IPS-NIHi7 (cell line): Measurements from ENCODE around the gene DPP10.
"Not testable (repeated sequence)": the region's sequence is repeated elsewhere in the genome, so short reads cannot be mapped to it uniquely, and the experiment has no call there.

Experiments used
- DNase-seq: peaks from one replicate; pipeline ENCODE4 v3.0.0; 2012; ENCODE audit warnings: mixed read lengths; ENCODE audit errors: extremely low spot score

Gene DPP10

DNA sequence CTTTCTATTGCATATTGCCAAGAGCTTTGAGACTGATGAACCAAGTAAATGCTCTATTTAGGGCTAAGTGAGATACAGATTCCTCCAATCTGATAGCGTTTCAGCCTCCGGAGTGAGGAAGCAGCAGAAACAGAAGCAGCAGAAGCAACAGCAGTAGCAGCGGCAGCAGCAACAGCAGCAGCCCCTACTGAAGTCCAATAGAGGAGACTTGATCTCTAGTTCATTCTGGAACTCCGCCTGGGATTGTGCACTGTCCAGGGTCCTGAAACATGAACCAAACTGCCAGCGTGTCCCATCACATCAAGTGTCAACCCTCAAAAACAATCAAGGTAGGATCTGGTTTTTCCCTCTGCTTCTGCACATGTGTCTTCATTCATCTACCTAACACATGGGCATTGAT is at the start of gene DPP10:
Gene DPP10, plus strand, starts transcription at position 132 of the 400 bp plus-strand sequence.
- DNase-seq: peak; percentile 72

DNA sequence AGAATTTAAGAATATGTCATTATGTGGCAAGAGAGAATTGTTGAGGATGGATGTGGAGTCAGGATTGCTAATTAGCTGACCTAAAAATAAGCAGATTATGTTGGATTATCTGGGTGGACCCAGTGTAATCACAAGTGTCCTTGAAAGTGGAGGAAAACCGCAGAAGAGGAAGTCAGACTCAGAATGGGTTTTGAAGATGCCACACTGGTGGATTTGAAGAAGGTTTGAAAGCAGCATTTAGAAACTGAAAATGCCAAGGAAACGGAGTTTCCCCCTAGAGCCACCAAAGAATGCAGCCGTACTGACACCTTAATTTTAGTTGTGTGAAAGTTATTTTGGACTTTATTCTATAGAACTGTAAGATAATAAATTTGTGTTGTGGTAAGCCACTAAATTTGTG is 41.6 kb upstream of the DPP10 start:
- no peak for DNase-seq

DNA sequence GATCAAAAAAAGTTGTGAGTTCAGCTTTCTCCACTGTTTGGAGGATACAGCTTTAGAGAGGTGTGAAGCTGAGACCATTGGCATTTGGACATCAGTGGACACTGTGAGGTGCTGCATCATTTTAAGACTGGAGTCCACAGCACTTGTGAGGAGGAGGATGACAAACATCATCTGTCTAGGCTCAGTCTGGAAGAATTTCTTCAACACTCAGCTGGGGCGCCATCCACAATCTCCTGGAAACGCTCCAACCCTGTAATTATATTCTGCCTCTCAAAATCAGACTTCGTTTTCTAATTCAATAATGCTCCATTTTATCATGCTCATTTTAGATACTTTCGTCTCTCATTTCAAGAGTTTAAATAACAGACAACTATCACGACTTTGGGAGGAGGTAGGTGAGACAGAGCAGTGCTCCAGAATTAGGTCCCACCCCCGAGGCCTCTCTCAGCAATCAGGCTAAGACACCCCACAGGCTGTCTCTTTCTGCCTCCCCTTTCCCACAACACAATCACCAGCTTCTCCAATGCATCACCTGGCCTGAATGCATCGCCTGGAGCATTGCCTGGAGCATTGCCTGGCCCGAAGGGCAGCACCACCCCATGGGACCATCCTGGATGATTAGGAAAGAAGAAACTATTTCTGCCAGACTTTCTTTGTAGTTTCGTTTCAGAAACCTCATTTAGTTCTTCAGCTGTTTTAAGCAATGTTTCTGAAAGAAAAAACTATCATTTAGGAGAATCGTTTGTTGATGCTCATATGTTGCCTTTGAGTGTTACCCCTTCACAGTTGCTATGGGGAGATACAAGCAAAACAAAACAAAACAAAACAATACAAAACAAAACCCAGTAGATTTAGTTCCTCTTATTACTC is 37.0 kb upstream of the DPP10 start:
- DNase-seq: peak; percentile 11

DNA sequence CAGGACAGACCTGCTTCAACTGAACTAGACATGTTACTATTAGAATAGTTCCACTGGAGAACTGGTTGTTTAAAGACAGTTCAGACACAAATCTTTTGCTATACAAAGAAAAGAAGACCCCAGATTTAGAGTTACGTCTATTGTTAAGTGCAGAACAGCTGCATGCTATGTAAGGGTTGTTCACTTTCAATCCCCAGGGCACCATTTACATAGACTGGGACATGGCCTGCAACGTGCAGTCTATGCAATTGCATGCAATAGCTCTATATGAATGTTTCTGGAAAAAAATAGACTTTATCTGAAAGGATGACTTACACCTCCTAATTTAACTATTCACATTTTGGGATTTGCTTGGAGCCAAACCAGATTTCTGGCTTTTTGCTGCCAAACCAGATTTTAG is 36.1 kb upstream of the DPP10 start:
- no peak for DNase-seq

DNA sequence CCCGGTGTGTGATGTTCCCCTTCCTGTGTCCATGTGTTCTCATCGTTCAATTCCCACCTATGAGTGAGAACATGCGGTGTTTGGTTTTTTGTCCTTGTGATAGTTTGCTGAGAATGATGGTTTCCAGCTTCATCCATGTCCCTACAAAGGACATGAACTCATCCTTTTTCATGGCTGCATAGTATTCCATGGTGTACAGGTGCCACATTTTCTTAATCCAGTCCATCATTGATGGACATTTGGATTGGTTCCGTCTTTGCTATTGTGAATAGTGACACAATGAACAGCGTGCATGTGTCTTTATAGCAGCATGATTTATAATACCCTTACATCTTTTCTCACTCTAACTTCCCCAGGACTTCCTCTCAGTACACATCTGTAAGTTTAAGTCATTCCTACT is 35.1 kb upstream of the DPP10 start:
- not testable (repeated sequence) for DNase-seq

DNA sequence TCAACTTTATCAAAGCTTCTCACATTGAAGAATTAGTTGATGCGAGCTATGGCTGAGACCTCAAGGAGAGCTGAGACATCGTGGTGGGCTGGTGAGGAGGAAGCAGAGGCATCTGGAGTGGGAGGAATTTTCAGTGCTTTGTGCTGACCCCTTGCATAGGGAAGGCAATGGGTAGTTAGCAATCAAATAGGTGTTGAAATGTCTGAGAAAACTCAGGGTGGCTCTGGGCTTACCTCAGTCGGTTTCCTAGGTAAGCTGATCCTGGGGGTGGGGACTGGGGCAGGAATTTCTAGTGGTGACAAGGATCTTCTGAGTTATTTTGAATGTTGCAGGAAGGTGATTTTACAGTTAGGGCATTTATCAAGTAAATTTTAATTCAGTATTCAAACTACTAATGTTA is 20.7 kb upstream of the DPP10 start:
- peak; percentile 44 for DNase-seq

DNA sequence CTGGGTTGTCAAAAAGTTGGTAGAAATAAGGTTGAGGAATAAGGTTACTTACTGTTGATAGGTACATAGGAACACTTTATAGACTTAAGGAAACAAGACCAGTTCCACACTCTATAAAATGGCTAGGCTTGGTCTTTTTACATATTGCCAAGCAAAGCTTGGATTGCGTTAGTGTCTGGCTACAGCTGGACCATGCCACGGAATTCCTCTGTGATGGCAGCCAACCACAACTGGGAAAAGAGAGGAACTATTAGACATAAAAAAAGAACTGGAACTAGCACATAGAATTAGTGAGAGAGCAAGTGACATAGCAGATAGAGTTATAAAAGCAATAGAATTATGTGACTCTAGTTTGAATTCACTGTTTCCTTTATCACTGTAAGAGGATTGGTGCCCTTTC is 17.7 kb upstream of the DPP10 start:
- no peak for DNase-seq

DNA sequence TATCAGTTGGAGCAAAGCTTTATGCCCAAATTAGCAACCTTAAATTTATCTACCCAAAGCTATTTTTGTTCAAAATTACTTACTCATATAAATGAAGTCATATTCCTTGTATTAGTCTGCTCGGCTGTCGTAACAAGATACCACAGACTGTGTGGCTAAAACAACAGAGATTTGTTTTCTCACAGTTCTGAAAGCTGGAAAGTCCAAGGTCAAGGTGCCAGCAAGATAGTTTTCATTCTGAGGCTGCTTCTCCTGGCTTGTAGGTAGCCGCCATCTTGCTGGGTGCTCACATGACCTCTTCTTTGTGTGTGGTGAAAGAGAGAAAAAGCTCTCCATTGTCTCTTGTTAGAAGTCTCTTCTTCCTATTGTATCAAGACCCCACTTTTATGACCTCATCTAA is 15.7 kb upstream of the DPP10 start:
- DNase-seq: no peak

DNA sequence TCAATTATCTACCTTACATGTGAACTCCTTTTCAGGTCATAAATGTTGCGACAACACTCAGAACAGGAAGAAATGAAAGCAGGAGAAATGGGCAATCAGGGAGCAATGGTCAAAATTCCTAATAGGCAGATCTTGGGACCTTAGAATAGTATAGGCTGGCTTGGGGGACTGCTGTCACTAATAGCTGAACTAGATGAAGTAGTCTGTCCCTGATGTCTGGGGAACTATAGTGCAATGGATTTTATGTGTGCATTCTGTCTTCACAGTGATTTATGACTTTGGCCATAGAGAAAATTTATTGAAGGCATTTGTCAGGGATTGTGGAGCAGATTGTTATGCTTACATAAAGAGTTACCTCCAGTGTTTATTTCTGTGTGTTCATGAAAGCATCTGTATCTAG is 6.1 kb upstream of the DPP10 start:
- no peak for DNase-seq

DNA sequence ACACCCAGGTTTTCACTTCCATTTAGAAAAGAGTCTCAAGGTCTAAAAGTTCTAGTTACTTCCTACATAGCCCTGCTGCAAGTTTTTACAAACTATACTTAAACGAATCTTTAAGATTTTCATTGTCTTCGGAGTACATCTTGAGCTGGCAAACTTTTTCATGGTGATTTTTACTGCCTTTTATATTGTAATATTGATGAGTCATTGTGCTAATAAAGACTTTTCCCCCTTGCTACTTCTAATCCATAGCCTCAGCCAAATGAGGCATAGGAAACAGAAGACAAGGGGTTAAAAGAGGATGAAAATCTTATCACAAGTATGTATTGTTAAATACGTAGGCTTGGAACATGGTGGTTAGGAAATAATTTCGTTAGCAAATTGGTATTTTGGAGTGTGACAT is 4.1 kb downstream of the DPP10 start:
- DNase-seq: no peak

DNA sequence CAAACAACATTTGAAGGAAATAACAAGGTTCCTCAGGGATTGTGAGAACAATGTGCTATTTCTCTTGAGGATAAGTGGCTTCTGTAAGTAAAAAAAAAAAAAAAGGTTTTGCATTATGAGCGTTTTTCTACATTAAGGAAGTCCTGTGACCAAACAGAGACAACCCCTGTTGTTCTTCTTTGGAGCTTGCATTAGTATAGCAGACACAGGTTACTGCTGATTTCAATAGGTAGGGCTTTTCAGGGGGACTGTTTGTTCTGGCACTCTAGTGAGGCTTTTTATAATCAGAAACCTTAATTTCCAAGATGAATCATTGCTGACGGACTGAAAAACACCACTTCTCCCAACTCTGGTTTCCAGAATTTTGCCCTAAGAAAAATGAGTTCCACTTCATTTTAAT is 8.2 kb downstream of the DPP10 start:
- peak; percentile 10 for DNase-seq

DNA sequence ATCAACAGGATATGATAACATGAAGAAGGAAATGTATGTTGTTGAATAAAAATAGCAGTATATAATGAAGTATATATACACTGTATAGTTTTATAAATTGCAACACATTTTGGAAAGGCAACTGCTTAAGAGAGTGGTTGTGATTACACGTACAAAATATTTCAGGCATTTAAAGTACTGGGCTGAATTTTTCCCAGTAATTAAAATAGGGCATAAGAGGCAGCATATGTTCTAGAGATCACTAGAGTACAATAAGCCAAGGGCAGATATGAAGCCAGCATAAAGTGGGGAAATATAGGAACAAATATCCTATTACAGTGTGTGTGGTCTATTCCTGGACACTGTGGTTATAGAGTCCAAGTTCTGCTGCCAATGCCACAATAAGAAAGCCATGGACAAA is 14.1 kb downstream of the DPP10 start:
- no peak for DNase-seq

DNA sequence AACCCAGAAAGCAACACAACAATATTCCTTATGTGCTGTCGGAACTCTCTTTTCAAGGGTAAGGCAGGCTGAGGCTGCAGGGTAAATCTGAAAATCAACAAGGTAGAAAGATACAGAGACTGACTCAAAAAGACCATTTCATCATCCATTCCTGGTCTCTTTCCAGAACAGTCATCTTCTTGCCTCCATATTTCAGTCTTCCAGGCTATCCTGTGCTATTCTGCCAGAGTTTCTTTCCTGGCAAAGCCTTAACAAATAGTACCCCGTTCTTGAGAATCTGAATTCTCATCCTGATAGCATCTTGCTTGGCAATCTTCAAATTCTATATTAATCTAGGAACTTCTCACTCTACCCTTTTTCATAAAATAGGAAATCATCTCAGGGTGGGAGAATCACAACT is 15.5 kb downstream of the DPP10 start:
- DNase-seq: no peak

DNA sequence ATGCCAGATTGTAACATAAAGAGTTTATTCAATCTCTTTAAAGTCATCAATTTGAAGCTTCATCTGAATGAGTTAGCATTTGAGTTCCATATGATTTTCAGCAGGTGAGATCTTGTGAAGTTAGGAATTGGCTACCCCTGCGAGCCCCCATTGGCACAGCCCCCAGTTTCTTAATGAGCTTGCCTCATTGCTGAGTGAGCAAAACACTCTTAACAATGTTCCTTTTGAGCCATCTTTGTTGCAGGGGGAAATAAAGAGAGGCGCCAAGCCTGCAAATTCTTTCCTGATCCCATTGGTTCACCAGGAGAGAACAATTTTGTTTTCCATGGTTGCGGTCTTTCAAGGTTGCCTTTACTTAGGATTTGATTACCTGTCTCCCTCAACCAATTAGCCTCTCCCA is 18.7 kb downstream of the DPP10 start:
- DNase-seq: no peak

DNA sequence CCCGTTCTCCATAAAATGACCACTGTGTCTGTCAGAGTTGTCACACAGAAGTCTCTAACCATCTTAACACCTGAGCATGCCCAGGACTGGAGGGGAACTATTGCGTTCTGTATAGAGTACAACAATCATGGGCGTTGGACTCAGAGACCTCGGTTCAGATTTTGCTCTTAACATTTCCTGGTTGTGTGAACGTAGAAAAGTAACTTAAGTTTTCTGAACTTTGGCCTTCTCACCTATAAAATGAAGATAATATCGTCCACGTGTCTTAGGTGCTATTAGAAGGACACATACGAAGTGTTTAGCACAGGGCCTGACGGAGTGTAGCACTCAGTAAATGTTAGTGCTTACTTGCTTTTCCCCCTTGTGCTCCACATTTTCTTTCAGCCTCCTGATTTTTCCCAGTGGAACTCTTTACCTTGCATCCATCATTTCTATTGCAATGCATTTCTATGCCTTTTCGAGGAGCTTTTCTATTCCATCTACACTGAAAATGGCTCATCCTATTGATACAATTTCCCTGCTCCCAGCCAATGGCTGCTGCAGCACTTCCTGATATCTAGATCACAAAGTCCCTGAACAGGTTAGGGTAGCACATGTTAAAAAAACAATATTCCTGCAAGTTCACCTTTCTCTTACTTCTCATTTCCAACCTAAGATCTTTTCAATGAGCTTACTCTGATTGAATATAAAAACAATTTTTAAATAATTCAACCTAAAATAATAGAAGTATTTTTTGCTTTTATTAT is 22.7 kb downstream of the DPP10 start:
- DNase-seq: no peak

DNA sequence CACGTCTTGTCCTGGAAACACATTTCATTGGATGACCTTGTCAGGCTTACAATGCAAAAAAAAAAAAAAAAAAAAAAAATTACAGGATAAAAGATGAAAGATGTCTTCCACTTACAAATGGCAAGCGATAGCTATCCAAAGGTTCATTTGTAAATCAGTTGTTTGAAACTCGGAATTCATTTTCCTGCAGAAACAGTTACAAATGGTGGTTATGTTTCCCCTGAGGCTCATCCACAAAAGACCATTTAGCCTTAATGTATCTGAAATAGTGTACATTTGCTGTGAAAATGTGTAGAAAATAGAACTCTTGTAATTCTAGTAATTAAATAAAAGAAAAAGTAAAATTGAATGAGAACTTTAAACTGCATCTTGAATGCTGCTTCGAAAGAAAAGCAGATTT is 25.9 kb downstream of the DPP10 start:
- no peak for DNase-seq

DNA sequence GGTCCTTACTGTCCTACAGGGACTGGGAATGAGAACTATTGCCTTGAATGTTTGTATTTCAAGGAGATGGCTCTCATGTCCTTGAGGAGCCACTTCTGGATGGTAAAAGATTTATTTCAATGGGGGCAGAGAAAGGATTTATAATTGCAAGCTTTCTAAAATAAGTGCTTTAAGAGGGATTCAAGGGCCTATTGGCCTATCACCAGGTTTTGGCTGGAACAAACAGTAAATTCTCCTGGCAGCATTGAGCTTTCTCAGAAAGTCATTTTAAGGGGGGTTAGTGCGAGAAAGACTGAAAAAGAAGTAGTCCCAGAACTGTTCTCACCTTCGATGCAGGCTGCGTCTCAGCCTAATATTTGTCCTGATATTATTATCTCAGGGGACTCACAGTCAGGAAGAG is 29.8 kb downstream of the DPP10 start:
- no peak for DNase-seq

DNA sequence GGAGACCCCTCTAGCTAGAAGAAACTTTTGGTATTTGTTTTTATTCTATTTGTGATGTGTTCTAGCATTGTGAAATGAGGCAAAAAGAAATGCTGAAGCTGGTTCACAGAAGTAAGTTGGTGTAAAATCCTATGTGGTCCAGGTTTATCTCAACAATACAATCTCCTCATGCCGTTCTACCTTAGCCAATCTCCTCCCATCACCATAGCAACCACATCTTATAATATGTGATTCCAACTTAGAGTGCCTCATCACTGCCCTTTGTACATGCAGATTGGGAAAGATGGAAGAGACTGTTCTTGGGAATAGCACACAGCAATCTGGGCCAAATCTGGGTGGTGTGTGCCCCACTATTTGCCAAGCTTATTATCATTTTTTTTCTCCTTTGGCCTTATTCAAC is 30.3 kb downstream of the DPP10 start:
- DNase-seq: no peak

DNA sequence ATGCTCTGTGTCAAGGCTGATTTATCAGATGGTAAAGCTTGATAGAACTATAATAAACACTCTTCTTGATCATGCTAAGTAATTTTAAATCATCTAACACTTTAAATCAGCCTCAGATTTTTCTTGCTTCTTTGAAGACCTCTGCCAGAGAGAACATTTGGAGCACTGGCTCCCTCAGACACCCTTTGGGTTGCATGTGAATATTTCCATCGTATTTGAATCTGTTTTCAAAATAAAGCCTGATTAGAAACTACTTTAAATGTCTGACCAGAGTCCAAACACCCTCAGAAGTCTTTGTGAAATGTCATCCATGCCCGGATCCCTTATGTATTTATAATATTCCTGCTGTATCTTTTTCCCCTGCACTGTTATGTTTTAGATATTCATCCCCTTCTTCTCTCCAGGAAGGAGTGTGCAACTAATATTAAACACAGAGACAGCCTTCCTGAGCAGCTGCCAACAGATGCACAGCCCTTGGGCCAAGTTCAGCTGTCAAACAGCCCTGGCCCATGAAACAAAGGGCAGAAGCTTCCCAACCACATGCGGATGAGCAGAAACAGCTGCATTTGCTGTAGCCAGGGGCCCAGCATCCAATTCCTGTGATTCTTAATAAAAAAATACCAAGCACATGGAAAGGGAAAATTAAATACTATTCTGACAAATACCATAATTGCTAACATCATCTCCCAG is 46.5 kb downstream of the DPP10 start:
- DNase-seq: no peak

DNA sequence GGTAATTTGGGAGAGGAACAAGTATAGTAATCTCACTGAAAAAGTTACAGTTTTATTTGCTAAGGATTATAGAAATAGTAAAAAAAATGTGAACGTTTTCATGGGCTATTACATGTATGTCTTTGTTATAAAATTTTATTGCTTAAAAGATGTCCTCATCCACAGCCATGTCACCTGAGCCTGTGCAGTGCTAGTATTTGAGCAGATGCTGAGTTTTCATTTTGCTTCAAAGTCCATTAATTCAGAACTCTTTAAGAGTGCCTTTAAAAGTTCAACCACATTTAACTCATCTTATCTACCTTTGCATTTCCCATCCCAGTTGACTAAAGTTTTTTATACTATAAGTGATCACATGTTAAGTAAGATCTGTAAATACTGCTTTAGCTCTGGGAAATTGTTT is 52.6 kb downstream of the DPP10 start:
- DNase-seq: no peak

DNA sequence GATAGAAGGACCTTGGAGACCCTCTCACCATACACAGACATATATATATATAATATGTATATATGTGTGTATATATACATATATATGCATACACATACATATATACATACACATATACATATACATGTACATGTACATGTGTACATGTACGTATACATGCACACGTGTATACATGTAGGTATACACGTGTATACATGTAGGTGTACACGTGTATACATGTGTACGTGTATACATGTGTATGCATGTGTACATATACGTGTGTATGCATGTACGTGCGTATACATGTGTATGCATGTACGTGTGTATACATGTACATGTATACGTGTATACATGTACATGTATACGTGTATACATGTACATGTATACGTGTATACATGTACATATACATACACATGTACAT is 54.5 kb downstream of the DPP10 start:
- no peak for DNase-seq

DNA sequence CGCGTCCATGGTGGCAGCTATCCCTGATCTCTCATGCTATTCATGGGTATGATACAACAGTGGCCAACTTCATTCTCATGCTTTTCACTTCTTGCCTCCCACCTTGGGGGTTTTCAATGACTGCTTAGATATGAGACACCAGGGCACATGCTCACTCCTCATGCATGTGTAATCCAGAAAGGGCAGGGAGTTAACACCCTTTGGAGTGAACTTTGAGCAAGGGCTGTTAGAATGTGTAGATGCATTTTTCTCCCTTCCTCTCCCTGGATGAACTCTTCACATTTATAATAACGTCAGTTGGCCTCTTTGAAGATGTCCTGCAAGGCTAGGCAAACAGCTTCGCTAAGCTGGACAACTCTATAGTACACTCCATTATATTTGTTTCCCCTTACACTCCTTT is 56.7 kb downstream of the DPP10 start:
- DNase-seq: no peak

DNA sequence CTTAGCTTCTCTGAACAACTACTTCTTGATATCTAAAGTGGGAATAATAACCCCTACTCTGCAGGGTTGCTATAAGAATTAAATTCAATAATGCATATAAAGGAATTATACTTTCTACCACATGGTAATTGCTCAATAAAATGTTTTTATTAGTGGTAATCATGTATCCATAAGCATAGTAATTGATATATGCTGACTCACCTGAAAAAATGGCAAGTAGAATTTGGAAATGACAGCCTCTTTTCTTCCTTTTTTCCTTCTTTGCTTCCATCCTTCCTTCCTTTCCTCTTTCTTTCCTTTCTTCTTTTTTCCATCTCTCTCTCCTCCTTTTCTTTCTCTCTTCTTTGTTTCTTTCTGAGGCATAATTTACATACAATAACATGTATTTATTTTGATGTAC is 65.3 kb downstream of the DPP10 start:
- DNase-seq: no peak
